Superior temporal gyrus (tissue), 1 donor: ENCODE measurements around the gene CLIC4.
"Not testable (repeated sequence)": the region's sequence is repeated elsewhere in the genome, so short reads cannot be mapped to it uniquely, and the experiment has no call there.

Experiments
- DNase-seq: peaks from one replicate; pipeline ENCODE4 v3.0.0-alpha.2; 2016; ENCODE audit errors: extremely low spot score

The CLIC4 gene

GRCh38 chr1:24875991-24876506 lies 130.8 kb downstream of the CLIC4 start:
- DNase-seq, result no peak

DNA sequence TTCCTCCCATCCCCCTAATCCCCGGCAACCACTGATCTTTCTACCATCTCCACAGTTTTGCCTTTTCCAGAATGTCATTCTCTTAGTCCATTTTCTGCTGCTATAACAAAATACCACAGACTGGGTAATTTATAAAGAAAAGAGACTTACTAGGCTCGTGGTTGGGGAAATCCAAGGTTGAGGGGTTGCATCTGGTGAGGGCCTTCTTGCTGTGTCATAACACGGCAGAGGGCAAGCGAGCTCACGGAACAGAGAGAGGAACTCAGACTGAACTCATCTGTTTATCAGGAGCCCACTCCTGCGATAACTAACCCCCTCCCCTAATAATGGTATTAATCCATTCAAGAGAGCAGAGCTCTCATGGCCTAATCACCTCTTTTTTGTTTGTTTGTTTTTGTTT lies 132.8 kb downstream of the CLIC4 start:
- no peak for DNase-seq

DNA sequence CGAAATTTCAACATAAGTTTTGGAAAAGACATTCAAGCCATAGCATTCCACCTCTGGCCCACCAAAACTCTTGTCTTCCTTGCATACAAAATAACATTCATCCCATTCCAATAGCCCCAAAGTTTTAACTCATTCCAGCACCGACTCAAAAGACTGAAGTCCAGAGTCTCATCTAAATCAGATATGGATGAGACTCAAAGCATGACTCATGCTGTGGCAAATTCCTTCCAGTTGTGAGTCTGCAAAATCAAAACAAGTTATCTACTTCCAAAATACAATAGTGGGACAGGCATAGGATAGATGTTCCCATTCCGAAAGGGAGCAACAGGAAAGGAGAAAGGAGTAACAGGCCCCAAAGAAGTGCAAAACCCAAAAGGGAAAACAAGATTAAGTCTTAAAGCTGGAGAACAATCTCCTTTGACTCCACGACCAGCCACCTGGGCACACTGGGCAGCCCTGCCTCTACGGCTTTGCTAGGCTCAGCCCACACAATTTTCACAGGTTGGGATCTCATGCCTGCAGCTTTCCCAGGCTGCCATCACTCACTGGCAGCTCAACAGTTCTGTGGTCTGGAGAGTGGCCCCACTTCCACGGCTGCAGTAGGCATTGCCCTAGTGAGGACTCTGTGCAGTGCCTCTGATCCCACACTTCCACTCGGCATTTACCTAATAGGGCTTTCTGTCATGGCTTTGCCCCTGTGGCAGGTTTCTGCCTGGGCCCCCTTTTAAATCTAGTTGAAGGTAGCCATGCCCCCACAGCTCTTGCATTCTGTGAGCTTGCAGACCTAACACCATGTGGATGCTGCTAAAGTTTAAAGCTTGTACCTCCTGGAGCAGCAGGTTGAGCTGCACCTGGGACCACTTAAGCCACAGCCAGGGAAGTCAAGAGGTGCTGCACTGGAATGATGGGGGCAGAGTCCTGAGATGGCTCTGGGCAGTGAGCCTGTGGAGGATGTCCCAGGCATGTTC lies 133.8 kb downstream of the CLIC4 start:
- DNase-seq, result no peak

GRCh38 chr1:24881034-24881433 lies 135.8 kb downstream of the CLIC4 start:
- no peak for DNase-seq

DNA sequence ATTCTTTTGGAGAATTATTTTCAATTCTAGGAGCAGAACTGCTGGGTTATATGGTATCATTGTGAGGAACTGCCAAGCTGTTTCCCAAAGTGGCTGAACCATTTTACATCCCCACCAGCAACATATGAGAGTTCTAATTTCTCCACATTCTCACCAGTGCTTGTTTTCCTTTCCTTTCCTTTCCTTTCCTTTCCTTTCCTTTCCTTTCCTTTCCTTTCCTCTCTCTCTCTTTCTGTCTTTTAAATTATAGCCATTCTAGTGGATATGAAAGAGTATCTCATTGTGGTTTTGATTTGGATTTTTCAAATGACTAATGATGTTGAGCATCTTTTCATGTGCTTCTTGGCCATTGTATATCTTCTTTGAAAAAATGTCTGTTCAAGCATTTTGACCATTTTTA lies 139.5 kb downstream of the CLIC4 start:
- DNase-seq, result no peak

DNA sequence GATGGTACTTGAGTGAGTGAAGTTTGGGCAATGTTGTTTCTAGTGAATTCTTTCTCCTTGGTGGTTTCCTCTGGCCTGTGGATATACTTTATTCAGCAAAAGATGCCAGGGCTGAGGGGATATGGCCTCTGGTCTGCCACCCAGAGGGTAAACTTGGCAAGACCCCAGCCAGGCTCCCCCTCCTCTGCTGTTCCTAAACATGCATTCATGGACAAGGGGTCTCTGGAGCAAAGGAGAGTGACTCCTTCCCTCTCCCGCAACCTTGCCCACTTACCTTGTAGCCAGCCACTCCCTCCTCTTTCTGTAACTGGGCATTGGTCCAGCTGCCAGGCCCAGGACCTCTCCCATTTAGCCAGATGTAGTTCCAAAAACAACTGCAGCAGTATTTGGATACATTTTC lies 141.0 kb downstream of the CLIC4 start:
- DNase-seq, result no peak

DNA sequence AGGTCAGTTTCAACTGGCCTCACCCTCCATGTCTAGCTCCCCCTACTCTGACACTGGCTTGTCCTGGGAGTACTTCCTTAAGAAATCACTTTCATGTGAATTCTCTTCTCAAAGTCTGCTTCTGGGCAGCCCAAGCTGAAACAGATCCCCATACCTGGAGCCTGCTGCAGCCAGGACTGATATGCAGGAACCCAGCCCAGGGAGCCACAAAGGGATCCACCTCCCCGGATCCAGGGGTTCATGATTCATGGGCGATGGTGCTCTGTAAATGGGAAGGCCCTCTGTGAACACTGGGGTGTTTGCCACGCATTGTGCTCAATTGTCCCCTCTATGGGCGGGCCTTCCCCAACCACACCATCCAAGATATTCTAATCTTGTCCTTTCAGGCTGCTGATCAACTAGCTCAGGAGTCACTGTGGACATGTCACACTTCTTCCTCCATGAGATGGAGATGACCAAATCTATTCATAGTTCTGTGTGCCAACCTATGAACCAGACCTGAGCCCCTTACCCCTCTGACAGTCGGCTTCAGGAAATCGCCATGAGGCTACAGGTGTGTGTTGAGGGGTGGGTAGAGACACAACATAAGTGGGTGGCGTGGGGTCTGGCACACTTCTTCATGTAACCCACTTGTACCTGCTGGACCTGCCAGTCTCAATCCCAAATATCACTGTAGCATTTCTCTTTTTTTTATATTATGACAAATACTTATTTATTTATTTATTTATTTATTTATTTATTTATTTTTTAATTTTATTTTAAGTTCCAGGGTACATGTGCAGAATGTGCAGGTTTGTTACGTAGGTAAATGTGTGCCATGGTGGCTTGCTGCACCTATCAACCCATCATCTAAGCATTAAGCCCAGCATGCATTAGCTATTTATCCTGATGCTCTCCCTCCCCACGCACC lies 143.1 kb downstream of the CLIC4 start:
- DNase-seq, result no peak

DNA sequence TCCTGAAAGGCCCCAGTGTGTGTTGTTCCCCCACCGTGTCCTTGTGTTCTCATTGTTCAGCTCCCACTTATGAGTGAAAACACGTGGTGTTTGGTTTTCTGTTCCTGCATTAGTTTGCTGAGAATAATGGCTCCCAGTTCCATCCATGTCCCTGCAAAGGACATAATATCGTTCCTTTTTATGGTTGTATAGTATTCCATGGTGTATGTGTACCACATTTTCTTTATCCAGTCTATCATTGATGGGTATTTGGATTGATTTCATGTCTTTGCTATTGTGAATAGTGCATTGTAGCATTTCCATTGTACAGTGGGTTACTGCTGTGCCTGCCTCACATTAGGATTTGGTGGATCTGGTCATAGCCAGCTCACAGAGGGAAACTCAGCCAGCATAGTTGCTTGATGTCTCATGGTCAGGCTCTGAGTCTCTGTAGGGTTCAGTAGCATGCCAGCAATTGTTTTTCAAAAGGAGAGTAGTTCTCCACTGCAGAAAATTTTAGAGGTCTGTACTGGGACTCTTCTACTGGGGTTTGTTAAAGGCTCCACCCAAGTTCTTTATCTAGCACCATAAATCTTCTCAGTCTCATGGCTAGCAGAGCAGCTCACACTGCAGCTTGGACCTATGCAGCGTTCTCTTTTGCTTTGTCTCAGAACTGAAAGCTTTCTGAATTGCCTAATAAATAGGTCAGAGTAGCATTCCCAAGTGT lies 143.9 kb downstream of the CLIC4 start:
- DNase-seq, result no peak

DNA sequence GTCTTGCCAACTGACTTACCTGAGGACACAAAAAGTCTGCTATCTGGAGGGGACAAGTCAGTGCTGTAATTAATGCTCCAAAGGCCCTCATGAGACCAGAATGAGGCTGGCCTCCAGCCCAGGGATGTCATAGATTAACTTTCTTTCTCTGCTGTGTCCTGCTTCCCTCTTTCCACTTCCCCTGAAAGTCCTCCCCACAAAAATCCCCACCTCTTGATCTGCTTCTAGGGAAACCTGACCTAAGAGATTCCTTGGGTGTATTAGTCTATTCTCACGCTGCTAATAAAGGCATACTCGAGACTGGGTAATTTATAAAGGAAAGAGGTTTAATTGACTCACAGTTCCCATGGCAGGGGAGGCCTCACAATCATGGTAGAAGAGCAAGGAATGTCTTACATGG lies 145.6 kb downstream of the CLIC4 start:
- DNase-seq, result no peak

GRCh38 chr1:24891367-24891766 lies 146.1 kb downstream of the CLIC4 start:
- not testable (repeated sequence) for DNase-seq

GRCh38 chr1:24892188-24893153 lies 147.2 kb downstream of the CLIC4 start:
- no peak for DNase-seq

- DNase-seq, result no peak
Observed at GRCh38 chr1:24893431-24893830, 148.2 kb downstream of the CLIC4 start.
